CD4-positive, alpha-beta T cell treated with Interleukin-4 for 4 hours (primary cell): ENCODE measurements around the gene TNFRSF21.

Source experiments
- DNase-seq: peaks from one replicate; pipeline ENCODE4 v3.0.0-alpha.2; 2020

The TNFRSF21 gene

DNA sequence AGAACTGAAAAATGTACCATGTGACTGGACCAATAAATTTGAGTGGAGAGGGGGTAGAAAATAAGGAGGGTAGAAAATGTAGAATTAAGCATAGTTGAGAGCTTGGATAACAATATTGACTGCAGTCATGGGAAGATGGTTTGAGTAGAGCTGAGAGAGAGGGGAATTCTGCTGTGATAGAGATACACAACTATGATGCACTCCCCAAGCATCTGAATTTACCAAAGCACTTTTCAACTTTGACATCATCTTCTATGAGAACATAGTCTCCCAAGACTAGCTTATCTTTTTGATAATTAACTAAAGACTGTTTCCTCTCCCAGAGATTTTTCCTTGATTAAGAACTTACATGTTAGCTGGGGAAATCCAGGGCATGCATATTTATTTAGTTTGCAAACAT lies 103.1 kb downstream of the TNFRSF21 start:
- no peak for DNase-seq

DNA sequence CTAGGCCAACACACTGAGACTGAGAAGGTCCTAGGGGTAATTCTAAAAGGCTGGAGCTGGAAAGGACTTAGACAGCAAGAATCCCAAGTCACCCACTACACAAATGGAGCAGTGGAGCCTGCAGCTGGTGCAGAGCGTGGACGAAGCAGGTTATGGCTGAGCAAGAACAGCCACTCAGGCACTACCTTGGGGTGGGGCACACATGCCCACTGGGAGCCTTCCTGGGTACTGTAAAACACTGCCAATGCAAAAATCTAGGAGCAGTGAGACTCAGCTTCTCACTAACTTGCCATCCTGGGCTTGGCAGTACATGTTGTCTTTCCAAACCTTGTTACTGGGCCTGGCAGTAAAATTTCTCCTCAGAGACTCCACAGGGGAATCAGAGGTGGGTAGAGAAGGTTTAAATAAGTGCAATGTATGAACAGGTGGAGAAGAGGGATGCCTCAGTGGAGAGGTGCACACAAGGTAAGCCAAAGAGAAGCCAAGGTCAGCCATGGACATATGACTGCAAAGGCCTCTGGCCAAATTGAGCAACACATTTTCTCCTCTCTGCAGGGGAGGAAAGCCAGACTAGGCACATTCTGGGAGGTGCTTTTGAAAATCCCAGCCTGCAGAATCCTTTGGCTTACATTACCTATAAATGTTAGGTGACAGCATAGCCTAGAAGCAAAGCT lies 105.6 kb downstream of the TNFRSF21 start:
- no peak for DNase-seq

DNA sequence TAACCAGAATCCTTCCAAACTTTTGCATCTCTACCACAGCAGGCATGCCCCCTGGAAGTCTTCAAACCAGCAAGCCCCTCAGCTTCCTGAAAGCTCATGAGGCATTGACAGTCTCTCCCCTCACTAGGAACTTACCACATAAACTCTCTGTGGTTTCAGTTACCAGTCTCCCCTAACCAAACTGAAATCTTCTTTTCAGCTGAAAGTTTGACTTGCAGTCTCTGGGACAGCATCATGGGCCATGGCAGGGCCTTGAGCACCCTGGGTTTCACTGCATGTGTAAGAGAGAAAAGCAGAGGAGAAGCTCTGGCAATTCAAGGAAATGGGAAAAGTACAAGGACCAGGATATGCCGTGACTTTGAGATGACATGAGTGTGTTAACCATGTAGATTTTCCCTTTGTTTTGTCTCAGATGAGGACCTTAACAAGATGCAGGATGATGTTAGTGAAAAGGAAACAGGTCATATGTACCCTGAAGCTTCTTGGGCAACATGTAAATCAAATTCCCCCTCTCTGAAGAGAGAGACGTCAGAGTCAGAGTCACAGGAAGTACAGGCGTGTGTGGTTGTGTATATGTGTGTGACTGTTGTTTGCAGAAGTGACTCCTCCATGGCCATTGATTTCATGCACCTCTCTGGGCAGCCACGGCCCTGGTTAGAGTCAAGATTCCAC lies 106.3 kb downstream of the TNFRSF21 start:
- no peak for DNase-seq

DNA sequence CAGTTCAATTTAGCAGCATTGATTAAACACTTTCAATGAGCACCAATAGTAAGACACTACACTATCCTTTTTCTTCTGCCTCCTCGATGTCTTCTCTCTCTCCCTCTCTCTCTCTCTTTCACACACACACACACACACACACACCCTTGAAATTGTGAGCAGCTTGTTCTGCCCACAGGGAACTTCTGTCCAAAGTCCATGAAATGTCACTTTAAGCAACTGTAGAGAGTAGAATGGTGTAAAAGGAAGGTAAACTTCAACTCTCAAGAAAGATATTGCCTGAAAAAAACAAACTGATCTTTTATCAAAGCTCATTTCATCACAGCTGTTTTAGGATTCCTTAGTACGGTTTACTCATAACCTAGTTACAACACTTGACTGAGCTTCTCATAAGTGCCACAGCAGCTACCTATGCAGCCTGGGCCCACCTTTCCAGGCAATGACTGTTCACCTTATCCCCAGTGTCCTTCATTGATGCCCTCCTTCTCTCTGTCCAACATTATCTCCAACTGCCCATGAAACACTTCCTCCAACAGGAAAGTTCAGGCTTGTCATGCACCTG lies 107.0 kb downstream of the TNFRSF21 start:
- no peak for DNase-seq

DNA sequence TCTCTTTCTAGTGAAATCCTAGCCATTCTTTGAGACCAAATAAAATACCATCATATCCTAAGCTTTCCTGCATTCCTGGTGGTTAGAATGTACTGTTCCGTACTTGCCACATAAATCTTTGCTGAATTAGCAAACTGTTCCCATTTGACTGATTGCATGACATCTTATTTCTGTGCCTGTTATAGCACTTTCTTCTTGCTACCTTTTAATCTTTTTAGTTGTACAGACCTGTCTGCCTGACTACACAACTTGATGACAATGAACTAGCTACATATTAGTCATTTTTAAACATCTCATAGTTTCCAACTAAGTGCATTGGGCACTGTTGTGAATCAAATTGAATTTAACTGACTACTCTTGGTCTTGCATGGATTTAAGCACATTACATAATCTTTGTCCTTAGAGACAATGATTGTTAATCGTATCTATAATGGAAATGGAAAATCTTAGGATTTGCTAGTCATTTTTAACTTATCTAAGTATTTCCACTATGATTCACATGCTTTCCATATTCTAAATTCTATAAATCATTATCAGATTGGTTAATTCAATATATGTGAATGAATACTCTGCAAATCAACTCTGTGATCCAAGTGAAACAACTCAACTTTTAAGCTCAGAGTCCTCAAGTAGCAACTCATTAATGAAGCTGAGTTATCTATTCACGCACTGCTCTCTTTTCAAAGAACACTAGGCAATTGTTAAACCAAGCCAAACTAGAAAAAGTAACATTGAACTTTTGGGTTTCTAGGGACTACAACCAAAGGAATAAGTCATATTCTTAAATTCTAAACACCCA lies 109.0 kb downstream of the TNFRSF21 start:
- no peak for DNase-seq

DNA sequence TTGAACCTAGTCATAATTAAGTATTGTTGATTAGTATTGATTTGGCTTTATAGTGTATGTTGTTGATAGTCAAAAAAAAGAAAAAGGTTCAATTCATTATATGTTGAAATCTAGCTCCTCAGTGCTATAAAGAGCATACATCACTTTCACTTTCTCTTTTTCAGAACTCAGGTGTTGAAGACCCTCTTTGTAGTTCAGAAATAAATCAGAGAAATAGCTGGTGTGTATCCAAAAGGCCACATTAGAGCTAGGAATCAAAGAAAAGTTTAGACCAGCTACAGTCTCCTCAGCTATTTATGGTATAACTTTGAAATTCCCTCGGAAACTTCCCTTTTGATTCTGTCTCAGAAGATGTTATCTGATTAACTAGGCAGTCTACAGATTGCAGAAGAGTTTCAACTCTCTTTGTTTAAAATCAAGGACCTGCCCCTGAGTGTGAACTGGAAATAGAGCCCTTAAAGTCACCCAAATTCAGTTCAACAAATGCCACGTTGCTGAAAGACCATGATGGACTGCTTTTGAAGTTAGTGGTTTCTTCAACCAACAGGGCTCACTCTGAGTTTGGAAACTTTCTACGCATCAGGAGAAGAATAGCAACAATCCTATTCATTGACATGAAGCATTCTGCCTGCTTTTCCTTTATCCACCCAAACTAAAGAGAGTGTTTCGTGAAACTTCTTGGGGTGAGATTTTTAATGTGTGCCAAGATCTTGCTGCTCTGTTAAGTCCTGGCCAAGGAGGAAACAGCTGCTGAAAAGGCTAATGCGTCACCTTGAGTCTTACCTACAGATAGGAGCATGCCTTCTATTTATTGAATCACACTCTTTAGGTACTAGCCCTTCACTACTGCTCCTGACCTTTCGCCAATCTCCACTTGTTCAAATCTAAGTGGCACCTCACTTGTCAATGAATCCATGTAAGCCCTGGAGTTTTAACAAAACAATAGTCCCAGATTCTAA lies 111.7 kb downstream of the TNFRSF21 start:
- no peak for DNase-seq

DNA sequence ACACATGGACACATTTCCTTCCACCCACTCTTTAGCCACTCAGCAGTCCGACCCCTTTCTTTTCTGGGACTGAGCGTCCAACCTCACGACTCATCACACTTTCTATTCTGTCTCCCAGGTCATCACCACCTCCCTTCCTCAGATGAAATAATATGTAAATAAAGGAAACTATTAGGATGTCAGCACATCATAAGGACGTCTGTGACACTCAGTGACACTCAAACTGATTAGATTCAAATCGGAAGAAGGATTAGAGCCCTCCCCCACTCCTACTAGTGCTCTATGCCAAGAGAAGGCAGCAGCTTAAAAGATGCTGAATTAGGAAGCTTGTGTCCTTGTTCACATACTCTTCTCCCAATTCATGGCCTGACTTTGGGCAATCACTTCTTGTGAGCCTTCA lies 113.6 kb downstream of the TNFRSF21 start:
- DNase-seq: no peak

DNA sequence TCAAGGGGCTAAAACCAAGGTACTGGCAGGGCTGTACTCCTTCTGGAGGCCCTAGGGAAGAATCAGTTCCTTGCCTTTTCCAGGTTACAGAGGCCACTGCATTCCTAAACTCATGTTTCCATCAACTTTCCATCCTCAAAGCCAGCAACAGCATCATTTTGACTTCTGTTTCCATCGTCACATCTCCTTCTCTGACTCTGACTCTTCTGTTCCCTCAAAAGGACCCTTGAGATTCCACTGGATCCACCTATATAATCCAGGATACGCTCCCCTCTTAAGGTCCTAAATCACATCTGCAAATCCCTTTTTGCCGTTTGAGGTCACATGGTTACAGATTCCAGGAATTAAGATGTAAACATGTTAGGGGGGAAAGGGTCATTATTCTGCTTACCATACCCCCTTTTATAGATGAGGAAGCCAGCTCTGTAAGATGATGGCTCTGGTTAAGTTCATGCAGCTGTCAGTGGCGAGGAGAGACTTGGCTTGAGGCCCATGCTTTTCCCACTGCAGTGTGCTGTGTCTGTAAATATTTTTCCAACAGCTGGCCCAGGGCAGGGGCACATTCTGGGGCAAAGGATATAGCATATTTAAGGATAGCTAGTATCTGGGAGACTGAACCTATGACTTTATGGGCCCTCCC lies 114.6 kb downstream of the TNFRSF21 start:
- DNase-seq: no peak

DNA sequence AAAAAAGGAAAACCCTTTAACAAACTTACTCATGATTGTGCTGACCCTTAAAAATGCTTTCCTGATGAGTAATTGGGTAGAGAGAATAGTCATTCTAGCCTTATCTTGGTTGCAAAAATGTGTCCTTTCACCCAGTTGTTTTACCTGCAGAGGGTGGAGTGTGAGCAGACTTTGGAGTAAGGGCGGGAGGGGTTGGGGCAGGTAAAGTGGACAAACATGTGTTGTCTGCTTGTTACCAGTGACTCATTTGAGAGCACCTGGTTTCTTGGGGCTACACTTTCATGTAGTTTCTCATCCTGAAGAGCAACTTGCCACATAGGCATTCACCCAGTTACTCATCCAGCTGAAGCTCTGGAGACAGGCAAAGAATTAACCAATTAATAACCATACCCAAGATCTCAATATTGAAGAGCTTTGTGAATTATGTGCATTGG lies 121.1 kb downstream of the TNFRSF21 start:
- DNase-seq: no peak

DNA sequence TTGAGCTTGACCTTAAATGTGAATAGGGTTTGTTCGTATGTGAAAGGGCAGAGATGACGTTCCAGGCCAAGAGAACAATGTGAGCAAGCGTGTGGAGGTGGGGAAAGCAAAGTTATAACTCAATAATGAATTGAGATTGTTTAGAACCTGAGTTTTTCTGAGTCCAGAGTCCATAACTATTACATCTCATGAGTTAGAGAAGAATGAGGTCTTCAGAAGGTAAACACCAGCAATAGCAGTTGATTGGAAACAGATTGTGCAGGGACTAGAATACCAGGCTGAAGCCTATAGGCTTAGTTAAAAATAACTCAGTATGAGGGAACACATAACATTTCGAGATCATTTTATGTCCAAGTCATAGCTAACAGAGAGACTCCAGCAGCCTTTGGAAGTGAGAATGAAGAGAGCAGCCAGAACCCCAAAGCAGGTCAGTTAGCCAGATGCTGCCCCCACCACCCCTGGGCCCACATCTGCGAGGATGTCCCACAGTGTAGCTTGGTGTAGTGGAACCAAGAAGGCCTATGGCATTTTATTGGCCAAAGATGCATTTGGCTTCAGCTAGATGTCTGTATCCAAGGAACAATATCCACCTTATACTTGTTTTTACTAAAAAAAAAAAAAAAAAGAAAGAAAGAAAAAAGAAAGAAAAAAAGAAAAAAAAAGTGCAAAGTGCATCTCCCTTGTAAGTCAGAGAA lies 121.7 kb downstream of the TNFRSF21 start:
- no peak for DNase-seq

DNA sequence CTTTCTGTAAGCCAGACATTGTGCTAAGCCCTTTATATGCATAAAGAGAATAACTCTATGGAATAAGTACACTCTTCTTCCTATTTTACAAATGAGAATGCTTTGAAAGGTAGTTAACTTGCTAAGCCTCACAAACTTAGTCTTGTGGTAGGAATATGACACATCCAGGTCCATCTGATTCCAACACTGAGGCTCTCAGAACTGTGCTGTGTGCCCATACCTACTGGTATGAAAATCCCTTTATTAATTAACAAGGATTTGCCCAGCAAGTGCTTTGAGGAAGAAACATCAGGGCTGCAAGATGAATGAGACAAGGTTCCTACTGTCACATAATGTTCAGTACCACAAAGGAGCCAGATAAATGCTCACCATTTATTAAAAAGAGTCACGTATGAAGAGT lies 122.6 kb downstream of the TNFRSF21 start:
- no peak for DNase-seq

DNA sequence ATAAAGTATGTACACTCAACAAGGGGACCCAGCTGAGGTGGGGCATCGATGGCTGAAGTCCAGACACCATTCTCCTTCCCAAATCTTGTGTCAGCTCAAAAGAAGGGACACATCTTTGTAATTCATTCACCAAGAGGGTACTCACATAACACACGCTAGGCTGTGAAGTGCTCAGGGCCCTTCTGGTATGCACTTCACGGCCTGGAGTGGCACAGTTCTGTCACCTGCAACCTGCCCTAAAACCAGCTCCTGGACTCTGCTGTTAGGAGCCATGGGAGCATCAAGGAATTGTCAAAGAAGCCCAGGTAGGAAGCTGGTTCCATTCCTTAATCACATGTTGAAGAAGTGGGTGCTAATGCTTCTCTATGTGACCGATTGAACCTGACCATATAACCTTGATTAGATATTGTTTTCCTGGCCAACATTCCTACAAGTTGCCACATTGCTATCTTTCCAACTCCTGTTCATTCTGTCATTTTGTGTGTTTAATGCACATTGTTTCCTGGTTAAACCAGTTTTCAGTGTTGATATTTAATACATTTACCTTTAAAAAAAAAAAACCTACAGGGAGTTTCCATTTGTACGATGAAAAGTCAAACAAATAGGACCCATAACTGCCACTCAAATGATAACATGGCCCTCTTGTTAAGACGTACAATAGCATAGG lies 127.3 kb downstream of the TNFRSF21 start:
- DNase-seq: no peak

DNA sequence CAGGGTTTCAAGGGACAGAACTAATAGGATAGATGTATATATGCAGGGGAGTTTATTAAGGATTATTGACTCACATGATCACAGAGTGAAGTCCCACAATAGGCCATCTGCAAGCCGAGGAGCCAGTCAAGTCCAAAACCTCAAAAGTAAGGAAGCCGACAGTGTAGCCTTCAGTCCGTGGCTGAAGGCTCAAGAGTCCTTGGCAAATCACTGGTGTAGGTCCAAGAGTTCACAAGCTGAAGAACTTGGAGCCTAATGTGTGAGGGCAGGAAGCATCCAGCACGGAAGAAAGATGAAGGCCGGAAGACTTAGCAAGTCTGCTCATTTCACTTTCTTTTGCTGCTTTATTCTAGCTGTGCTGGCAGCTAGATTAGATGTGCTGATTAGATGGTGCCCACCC lies 128.0 kb downstream of the TNFRSF21 start:
- DNase-seq: no peak
